DOHH2 (cell line): ENCODE data around the gene PHKG2.

Source experiments
- EZH2phosphoT487 ChIP-seq: fragments of 200-600 bp; sonication (generic); IDR thresholded peaks from 2 replicates; pipeline ENCODE4 v1.6.1; 2017; ENCODE audit warnings: borderline replicate concordance, mild to moderate bottlenecking, antibody characterized with exemption, low read length, moderate library complexity, mixed read lengths
- TF ChIP-seq, protein P1 (sequence below): fragments of 200-600 bp; sonication (generic); IDR thresholded peaks from one replicate; pipeline ENCODE4 v1.5.1; 2014; ENCODE audit warnings: antibody characterized with exemption, mild to moderate bottlenecking, low read depth, low read length; ENCODE audit not compliant: poor library complexity, severe bottlenecking

DNA sequence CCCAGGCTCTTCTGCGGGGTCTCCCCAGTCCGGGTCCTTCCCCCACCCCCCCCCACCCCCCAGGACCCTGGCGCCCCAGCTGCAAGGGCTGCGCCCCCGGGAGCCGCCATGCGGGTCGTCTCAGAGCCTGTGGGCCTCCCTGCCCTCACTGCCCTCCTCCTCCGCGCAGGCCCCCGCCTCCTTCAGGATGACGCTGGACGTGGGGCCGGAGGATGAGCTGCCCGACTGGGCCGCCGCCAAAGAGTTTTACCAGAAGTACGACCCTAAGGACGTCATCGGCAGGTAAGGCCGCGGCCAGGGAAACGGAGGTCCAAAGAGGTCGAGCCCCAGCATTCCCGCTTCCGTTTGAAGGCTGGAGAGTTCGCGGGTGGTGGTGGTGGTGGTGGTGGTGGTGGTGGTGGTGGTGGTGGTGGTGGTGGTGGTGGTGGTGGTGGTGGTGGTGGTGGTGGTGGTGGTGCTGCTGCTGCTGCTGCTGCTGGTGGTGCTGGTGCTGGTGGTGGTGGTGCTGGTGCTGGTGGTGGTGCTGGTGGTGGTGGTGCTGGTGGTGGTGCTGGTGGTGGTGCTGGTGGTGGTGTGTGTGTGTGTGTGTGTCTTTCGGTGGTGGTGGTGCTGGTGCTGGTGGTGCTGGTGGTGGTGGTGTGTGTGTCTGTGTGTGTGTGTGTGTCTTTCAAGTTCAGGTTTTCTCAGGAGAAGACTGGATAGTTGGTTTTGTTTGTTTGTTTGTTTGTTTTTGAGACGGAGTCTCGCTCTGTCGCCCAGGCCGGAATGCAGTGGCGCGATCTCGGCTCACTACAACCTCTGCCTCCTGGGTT, 615 bp downstream of the PHKG2 start:
- TF ChIP-seq, protein P1, sequence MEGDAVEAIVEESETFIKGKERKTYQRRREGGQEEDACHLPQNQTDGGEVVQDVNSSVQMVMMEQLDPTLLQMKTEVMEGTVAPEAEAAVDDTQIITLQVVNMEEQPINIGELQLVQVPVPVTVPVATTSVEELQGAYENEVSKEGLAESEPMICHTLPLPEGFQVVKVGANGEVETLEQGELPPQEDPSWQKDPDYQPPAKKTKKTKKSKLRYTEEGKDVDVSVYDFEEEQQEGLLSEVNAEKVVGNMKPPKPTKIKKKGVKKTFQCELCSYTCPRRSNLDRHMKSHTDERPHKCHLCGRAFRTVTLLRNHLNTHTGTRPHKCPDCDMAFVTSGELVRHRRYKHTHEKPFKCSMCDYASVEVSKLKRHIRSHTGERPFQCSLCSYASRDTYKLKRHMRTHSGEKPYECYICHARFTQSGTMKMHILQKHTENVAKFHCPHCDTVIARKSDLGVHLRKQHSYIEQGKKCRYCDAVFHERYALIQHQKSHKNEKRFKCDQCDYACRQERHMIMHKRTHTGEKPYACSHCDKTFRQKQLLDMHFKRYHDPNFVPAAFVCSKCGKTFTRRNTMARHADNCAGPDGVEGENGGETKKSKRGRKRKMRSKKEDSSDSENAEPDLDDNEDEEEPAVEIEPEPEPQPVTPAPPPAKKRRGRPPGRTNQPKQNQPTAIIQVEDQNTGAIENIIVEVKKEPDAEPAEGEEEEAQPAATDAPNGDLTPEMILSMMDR, result no peak
- no peak for TF ChIP-seq EZH2phosphoT487
